Activated naive CD4-positive, alpha-beta T cell treated with Interleukin-2 at 50 U/mL for 16 hours (primary cell): ENCODE data around the gene PHF11.

Experiments
- DNase-seq: peaks from one replicate; pipeline ENCODE4 v3.0.0-alpha.2; 2020

PHF11 gene

GRCh38 chr13:49495783-49496762, at the start of gene PHF11:
Gene PHF11, plus strand, starts transcription at chr13:49495953. Its CDS starts 49 bp downstream, at chr13:49496002.
- DNase-seq = peak; percentile 90

GRCh38 chr13:49446473-49446872, 49.3 kb upstream of the PHF11 start:
- DNase-seq = no peak

- no peak for DNase-seq
Observed at GRCh38 chr13:49448753-49449152, 47.0 kb upstream of the PHF11 start.

GRCh38 chr13:49450105-49450819, 45.5 kb upstream of the PHF11 start:
- DNase-seq = no peak

- no peak for DNase-seq
Observed at GRCh38 chr13:49452725-49453457, 42.9 kb upstream of the PHF11 start.

- no peak for DNase-seq
Observed at GRCh38 chr13:49453465-49453864, 42.3 kb upstream of the PHF11 start.

GRCh38 chr13:49454388-49455006, 41.3 kb upstream of the PHF11 start:
- no peak for DNase-seq

GRCh38 chr13:49455007-49455398, 40.8 kb upstream of the PHF11 start:
- DNase-seq = no peak

GRCh38 chr13:49456156-49456555, 39.6 kb upstream of the PHF11 start:
- DNase-seq = no peak

- no peak for DNase-seq
Observed at GRCh38 chr13:49457221-49457620, 38.5 kb upstream of the PHF11 start.

GRCh38 chr13:49459580-49459979, 36.2 kb upstream of the PHF11 start:
- DNase-seq = no peak

GRCh38 chr13:49464085-49464484, 31.7 kb upstream of the PHF11 start:
- DNase-seq = no peak

GRCh38 chr13:49464621-49465325, 31.0 kb upstream of the PHF11 start:
- DNase-seq = no peak

- no peak for DNase-seq
Observed at GRCh38 chr13:49466292-49466838, 29.4 kb upstream of the PHF11 start.

GRCh38 chr13:49472186-49472585, 23.6 kb upstream of the PHF11 start:
- no peak for DNase-seq

- DNase-seq = no peak
Observed at GRCh38 chr13:49476529-49476928, 19.2 kb upstream of the PHF11 start.

GRCh38 chr13:49481788-49482187, 14.0 kb upstream of the PHF11 start:
- DNase-seq = no peak

- DNase-seq = no peak
Observed at GRCh38 chr13:49488563-49488962, 7.2 kb upstream of the PHF11 start.

GRCh38 chr13:49494645-49495044, 1.1 kb upstream of the PHF11 start:
- no peak for DNase-seq

- peak; percentile 54 for DNase-seq
Observed at GRCh38 chr13:49496837-49497236, 1.1 kb downstream of the PHF11 start.

GRCh38 chr13:49497272-49497671, 1.5 kb downstream of the PHF11 start:
- DNase-seq = peak; percentile 16

GRCh38 chr13:49498206-49498605, 2.5 kb downstream of the PHF11 start:
- no peak for DNase-seq
